PFSK-1 (cell line): ENCODE data around the gene RHOJ. TPM values are rescaled to one million over a fixed set of nuclear protein-coding genes. Genes with fewer than 3 reads are reported as not detected.

ENCODE experiments used
- FOXP2 ChIP-seq: optimal IDR thresholded peaks from 2 replicates; pipeline ENCODE3; 2011; ENCODE audit warnings: borderline replicate concordance, control low read depth, inconsistent platforms; ENCODE audit not compliant: insufficient read depth; ENCODE audit errors: extremely low read length, extremely low read depth
- POLR2AphosphoS5 ChIP-seq: IDR thresholded peaks from 2 replicates; pipeline ENCODE4 v1.6.1; 2012; ENCODE audit warnings: low read depth, mild to moderate bottlenecking, control low read depth, low read length, moderate library complexity
- SIN3A ChIP-seq: IDR thresholded peaks from 2 replicates; pipeline ENCODE4 v1.6.1; 2012; ENCODE audit warnings: mild to moderate bottlenecking, low read length, moderate library complexity, borderline replicate concordance; ENCODE audit not compliant: insufficient read depth
- TAF1 ChIP-seq: IDR thresholded peaks from 2 replicates; pipeline ENCODE4 v1.6.1; 2012; ENCODE audit warnings: low read length, control low read depth, borderline replicate concordance; ENCODE audit not compliant: insufficient read depth
- polyA plus RNA-seq: library from polyadenylated mRNA; unstranded; fragments of >200 nt; gene quantifications from one replicate; pipeline ENCODE4 v1.2.1, GENCODE V29; 2012; ENCODE audit warnings: low read depth, missing spikeins; ENCODE audit not compliant: insufficient read length
- TF ChIP-seq, protein P1 (sequence below), 2 experiments: IDR thresholded peaks; 2 replicates each; pipeline versions ENCODE4 v1.6.1 to v1.8.0; 2011 to 2012; ENCODE audit warnings: low read depth in 2 of 2, low read length in 2 of 2, control low read depth in 1 of 2, inconsistent platforms in 1 of 2, mild to moderate bottlenecking in 1 of 2, moderate library complexity in 1 of 2; ENCODE audit not compliant: insufficient read depth in 1 of 2

The RHOJ gene
- polyA plus RNA-seq = 0.09 TPM

GRCh38 chr14:63204407-63205043, at the start of gene RHOJ:
Gene RHOJ (plus strand): TSS chr14:63204443. CDS start chr14:63204870, 427 bp downstream.
- TF ChIP-seq SIN3A = no peak
- no peak for TF ChIP-seq FOXP2
- TF ChIP-seq POLR2AphosphoS5 = no peak
- no peak for TF ChIP-seq TAF1

GRCh38 chr14:63155511-63156185, 48.6 kb upstream of the RHOJ start:
- TF ChIP-seq FOXP2 = no peak
- TF ChIP-seq, protein P1, sequence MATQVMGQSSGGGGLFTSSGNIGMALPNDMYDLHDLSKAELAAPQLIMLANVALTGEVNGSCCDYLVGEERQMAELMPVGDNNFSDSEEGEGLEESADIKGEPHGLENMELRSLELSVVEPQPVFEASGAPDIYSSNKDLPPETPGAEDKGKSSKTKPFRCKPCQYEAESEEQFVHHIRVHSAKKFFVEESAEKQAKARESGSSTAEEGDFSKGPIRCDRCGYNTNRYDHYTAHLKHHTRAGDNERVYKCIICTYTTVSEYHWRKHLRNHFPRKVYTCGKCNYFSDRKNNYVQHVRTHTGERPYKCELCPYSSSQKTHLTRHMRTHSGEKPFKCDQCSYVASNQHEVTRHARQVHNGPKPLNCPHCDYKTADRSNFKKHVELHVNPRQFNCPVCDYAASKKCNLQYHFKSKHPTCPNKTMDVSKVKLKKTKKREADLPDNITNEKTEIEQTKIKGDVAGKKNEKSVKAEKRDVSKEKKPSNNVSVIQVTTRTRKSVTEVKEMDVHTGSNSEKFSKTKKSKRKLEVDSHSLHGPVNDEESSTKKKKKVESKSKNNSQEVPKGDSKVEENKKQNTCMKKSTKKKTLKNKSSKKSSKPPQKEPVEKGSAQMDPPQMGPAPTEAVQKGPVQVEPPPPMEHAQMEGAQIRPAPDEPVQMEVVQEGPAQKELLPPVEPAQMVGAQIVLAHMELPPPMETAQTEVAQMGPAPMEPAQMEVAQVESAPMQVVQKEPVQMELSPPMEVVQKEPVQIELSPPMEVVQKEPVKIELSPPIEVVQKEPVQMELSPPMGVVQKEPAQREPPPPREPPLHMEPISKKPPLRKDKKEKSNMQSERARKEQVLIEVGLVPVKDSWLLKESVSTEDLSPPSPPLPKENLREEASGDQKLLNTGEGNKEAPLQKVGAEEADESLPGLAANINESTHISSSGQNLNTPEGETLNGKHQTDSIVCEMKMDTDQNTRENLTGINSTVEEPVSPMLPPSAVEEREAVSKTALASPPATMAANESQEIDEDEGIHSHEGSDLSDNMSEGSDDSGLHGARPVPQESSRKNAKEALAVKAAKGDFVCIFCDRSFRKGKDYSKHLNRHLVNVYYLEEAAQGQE (IDR thresholded peaks at IDR 0.05; ENCODE audit: insufficient read depth in 1 of 2, low read depth in 2 of 2, low read length in 2 of 2) = no peak
- no peak for TF ChIP-seq POLR2AphosphoS5
- no peak for TF ChIP-seq TAF1
- TF ChIP-seq SIN3A = no peak

DNA sequence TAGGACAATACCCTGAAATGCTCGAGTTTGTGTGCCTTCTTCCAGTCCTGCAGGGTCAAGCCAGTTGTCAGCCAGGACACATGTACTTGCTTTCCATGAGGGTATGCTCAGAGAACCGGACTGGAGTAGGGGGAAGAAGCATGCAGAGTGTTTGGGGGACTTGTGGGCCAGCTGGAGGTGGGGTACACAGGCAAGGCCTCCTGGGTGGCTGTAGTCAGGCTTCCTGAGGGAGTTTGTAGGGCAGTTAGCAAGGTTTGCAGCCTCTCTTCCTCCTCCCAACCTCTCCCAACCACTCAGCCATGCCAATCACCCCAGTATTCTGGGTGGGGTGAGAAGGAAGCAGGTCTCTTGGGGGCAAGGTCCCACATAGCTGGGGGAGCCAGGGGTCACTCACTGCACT, 47.0 kb upstream of the RHOJ start:
- TF ChIP-seq SIN3A = no peak
- TF ChIP-seq, protein P1 (IDR thresholded peaks at IDR 0.05; ENCODE audit: insufficient read depth in 1 of 2, low read depth in 2 of 2, low read length in 2 of 2) = no peak
- TF ChIP-seq POLR2AphosphoS5 = no peak
- TF ChIP-seq TAF1 = no peak
- no peak for TF ChIP-seq FOXP2

GRCh38 chr14:63163306-63163705, 40.9 kb upstream of the RHOJ start:
- TF ChIP-seq, protein P1 (IDR thresholded peaks at IDR 0.05; ENCODE audit: insufficient read depth in 1 of 2, low read depth in 2 of 2, low read length in 2 of 2) = no peak
- no peak for TF ChIP-seq FOXP2

GRCh38 chr14:63164108-63164683, 40.0 kb upstream of the RHOJ start:
- TF ChIP-seq FOXP2 = no peak
- TF ChIP-seq, protein P1 (IDR thresholded peaks at IDR 0.05; ENCODE audit: insufficient read depth in 1 of 2, low read depth in 2 of 2, low read length in 2 of 2) = peak in 1 of 2 experiments; percentile 60; a peak in 1 of 4 replicates
- no peak for TF ChIP-seq SIN3A
- no peak for TF ChIP-seq POLR2AphosphoS5
- TF ChIP-seq TAF1 = no peak
